OCI-LY7 (cell line): ENCODE measurements around the gene PPFIA4.

ENCODE experiments used
- EZH2phosphoT487 ChIP-seq: fragments of 200-600 bp; sonication (generic); IDR thresholded peaks from 2 replicates; pipeline ENCODE4 v1.6.1; 2018; ENCODE audit warnings: low read depth, borderline replicate concordance, mild to moderate bottlenecking, mixed run types, antibody characterized with exemption, low read length, moderate library complexity, mixed read lengths
- TF ChIP-seq, protein P1 (sequence below): fragments of 200-600 bp; sonication (generic); conservative IDR thresholded peaks from 2 replicates; pipeline ENCODE4 v1.5.1; 2014; ENCODE audit warnings: mild to moderate bottlenecking, antibody characterized with exemption, low read length, moderate library complexity, mixed read lengths

DNA sequence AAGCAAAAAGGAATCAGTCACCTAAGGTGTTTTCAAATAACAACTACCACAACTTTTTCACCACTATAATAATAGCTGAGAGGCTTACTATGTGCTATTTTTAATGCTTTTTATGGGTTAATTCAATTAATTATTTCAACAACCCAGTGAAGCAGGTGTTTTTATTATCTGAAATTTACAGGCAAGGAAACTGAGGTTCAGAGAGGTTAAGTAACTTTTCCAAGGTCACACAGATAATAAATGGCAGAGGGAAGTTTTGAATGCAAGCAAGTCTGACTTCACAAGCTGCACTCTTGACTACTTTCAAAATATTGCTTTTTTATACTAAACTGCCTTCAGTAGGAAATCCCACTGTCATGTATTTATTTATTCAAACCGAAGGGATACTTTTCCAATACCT, 23.3 kb upstream of the PPFIA4 start:
- TF ChIP-seq, protein P1, sequence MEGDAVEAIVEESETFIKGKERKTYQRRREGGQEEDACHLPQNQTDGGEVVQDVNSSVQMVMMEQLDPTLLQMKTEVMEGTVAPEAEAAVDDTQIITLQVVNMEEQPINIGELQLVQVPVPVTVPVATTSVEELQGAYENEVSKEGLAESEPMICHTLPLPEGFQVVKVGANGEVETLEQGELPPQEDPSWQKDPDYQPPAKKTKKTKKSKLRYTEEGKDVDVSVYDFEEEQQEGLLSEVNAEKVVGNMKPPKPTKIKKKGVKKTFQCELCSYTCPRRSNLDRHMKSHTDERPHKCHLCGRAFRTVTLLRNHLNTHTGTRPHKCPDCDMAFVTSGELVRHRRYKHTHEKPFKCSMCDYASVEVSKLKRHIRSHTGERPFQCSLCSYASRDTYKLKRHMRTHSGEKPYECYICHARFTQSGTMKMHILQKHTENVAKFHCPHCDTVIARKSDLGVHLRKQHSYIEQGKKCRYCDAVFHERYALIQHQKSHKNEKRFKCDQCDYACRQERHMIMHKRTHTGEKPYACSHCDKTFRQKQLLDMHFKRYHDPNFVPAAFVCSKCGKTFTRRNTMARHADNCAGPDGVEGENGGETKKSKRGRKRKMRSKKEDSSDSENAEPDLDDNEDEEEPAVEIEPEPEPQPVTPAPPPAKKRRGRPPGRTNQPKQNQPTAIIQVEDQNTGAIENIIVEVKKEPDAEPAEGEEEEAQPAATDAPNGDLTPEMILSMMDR: no peak
- no peak for TF ChIP-seq EZH2phosphoT487
